GM12864 (cell line): ENCODE measurements around the gene MT3.

Source experiments
- DNase-seq: peaks from one replicate; pipeline ENCODE4 v3.0.0-alpha.2; 2011; ENCODE audit warnings: low read depth
- H3K4me3 ChIP-seq: 2 replicates; pipeline ENCODE4 v1.5.1; 2011; ENCODE audit warnings: mild to moderate bottlenecking, low read depth, low read length, control low read depth
- CTCF ChIP-seq: IDR thresholded peaks from 2 replicates; pipeline ENCODE4 v1.5.1; 2011; ENCODE audit warnings: low read depth, mild to moderate bottlenecking, moderate library complexity, low read length, control low read depth, inconsistent platforms; ENCODE audit errors: missing control alignments

Gene MT3

GRCh38 chr16:56625140-56625942, 36.0 kb downstream of the MT3 start, which contains the start of gene MT1E:
Gene MT1E (plus strand): TSS chr16:56625781. CDS start chr16:56625852, 71 bp downstream.
- H3K4me3 ChIP-seq: no peak within 1 kb of the TSS
- no peak for TF ChIP-seq CTCF
- DNase-seq: no peak

GRCh38 chr16:56625943-56626654, 36.8 kb downstream of the MT3 start:
- no peak overlapping the region for H3K4me3 ChIP-seq
- no peak for DNase-seq
- no peak for TF ChIP-seq CTCF

GRCh38 chr16:56626685-56627084, 37.4 kb downstream of the MT3 start:
- TF ChIP-seq CTCF: no peak
- no peak for DNase-seq
- no peak overlapping the region for H3K4me3 ChIP-seq

GRCh38 chr16:56628486-56629350, 39.4 kb downstream of the MT3 start:
- H3K4me3 ChIP-seq: no peak overlapping the region
- TF ChIP-seq CTCF: no peak
- no peak for DNase-seq

GRCh38 chr16:56629531-56629930, 40.2 kb downstream of the MT3 start:
- no peak overlapping the region for H3K4me3 ChIP-seq
- no peak for DNase-seq
- no peak for TF ChIP-seq CTCF

GRCh38 chr16:56630134-56630533, 40.8 kb downstream of the MT3 start:
- no peak for DNase-seq
- TF ChIP-seq CTCF: peak; percentile 30
- H3K4me3 ChIP-seq: no peak overlapping the region
